ENCODE results near the gene TRAF4.

- TF ChIP-seq CTCF (IDR thresholded peaks at IDR 0.05; ENCODE audit: low read length) (no peak), EZH2 (optimal IDR thresholded peaks at IDR 0.05; ENCODE audit: low read depth, low read length) (no peak)
Observed at GRCh38 chr17:28748852-28749515, 5.2 kb downstream of the TRAF4 start.
